T47D (cell line): ENCODE results near the gene TMEM129.
"Not testable (repeated sequence)": the region's sequence is repeated elsewhere in the genome, so short reads cannot be mapped to it uniquely, and the experiment has no call there.

Experiments
- DNase-seq, 2 experiments: peaks; one replicate each; pipeline versions ENCODE4 v3.0.0 to v3.0.0-alpha.2; 2011 to 2012; ENCODE audit warnings: low read depth in 1 of 2, low spot score in 1 of 2
- JUND ChIP-seq: IDR thresholded peaks from 2 replicates; pipeline ENCODE4 v1.6.1; 2012; ENCODE audit warnings: low read depth
- in situ Hi-C: cut with HindIII; loops from 2 replicates; pipeline ENCODE4 v1.10.0; 2016; ENCODE audit warnings: low sequenced_read_pairs, low pct_unique_long_range_greater_than_20kb

The TMEM129 gene

DNA sequence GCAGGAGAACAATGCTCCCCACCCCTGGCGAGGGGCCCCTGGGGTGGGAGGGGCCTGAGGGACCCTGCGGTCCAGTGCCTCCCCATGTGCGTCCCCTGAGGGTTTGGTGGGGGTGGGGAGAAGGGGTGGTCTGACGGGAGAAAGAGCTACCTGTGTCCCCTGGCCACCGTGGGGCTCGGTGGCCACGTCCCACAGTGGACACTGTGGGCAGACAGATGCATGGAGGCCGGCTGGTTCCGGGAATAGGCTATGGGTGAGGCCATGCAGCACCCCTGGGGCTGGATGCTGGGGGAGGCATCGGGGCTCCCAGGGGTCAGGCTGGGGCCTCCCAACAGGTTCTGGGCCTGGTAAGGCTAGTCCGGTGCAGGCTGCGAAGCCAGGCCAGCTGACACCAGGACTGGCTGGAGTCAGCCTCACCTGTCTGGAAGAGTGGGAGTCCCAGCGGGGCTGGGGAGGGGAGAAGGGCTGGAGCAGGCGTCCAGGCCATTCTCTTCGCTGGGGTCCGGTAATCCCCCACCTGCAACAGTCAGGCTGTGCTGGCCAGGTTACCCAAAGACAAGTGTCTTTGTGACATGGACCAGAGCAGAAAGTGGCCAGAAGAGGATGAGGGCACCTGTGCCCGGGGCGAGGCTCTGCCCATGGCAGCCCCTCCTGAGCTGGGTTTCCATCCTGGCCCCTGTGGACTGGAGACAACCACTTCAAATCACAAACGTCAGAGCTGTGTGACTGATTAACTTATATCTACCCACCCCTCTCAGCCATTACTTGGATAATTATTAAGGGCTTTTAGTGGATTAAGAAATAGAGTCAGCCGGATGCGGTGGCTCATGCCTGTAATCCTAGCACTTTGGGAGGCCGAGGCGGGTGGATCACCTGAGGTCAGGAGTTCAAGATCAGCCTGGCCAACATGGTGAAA is 35.6 kb downstream of the TMEM129 start:
- in situ Hi-C loops, result no loop called here
- no peak for DNase-seq
- no peak for TF ChIP-seq JUND

GRCh38 chr4:1684506-1685234 is 36.5 kb downstream of the TMEM129 start:
- in situ Hi-C loops, result no loop called here
- TF ChIP-seq JUND, result no peak
- no peak for DNase-seq

- in situ Hi-C loops, result no loop called here
- peak; percentile 86 to 94 for DNase-seq
- TF ChIP-seq JUND, result no peak
These were observed 37.2 kb downstream of the TMEM129 start, which contains the start of gene FAM53A for GRCh38 chr4:1683736-1684505. FAM53A (minus strand) TSS chr4:1684313; CDS start chr4:1668741, 15,572 bp downstream.

DNA sequence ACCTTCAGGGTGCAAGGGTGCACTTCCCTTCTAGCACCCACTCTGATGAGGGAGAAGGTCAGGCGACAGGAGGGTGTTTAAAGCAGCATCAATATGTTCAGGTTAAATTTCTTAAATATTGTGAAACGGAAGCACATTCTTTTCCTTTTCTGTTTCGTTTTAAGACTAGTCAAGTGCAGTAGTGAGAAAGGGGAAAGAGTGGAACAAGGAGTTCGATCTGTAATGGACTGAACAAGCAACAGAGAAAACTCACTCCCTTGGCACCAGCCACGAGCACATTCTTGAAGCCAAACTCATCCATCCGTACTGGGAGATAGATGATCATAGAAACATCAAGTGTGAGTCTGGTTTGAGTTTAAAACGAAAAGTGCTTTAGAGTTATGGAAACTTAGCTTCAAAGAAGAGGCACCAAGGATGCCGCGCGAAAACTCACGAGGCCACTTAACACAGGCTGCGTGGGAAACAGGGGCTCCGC is 37.8 kb downstream of the TMEM129 start:
- TF ChIP-seq JUND, result no peak
- in situ Hi-C loops, result no loop called here

DNA sequence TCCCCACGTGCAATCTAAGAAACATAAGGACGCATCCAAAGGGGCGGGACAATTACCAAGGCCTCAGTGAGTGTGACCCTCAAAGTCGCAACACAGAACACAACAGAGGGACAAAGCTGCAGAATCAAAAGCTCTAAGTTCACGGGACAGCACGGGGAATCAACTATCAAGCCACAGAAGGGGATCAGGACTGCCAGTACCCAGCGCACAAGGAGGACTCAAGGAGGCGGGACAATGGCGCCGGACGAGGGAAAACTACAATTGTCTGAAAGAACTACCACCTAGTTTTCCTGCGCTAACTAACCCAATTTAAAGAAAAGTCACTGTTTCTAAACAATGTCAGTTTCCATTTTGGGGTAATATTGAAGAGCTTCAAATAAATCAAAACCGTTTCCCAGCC is 38.3 kb downstream of the TMEM129 start:
- no peak for DNase-seq
- TF ChIP-seq JUND, result no peak
- in situ Hi-C loops, result no loop called here

More for the DNA sequence above, 37.8 kb downstream of the TMEM129 start:
- DNase-seq, result peak in 1 of 2 experiments; percentile 34

DNA sequence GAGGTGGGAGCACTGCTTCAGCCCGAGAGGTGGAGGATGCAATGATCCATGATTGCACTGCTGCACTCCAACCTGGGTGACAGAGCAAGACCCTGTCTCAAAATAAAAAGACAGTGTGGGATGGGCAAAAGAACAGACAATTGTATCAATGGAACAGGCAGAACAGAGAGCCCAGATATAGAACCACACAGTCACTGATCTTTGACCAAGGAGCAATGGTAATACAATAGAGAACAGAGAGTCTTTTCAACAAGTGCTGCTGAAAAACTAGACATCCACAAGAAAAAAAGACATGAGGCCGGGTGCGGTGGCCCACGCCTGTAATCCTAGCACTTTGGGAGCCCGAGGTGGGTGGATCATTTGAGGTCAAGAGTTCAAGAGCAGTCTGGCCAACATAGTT is 42.9 kb downstream of the TMEM129 start:
- TF ChIP-seq JUND, result no peak
- in situ Hi-C loops, result no loop called here
- DNase-seq, result no peak

DNA sequence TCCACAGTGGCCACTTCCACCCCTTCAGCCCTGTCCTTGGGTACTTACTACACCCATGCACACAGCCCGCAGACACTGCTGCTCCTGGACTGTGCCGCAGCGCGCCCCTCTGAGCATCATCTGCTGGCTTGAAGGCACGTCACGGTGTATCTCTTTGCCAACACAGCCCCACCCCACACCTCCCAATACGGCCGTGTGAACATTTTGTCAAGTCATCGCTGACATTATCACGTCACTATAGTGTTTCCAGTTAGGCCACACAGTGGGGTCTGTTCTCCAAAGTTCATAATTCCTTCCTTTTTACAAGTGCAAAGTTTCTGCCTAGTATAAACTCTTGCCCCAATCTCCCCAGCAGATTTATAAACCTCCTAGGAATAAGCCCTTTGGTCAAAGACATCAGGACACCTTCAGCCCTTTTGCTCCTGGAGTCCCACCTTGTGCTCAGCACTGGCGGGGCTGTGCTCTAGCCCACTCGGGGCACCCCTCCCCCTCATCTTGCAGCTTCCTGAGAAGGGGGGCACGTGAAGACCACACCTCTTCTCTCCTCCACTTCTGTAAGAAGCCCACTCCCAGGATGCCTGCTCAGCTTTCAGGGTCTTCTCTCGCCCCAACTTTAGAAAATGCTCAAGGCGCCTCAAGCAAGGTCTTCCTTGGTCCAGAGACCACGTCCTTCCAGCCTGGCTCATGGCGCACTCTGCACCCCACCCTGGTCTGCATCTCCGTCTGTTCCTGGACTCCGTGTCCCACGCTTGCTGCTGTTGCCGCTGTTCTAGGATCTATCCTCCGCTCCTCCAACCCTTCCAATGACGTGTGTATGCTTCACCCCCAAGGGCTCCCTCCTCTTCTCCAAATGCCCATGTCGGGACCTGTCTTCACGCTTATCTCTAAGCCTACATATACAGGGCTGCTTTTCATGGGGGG is 44.3 kb downstream of the TMEM129 start:
- TF ChIP-seq JUND, result no peak
- DNase-seq, result no peak
- in situ Hi-C loops, result no loop called here

- in situ Hi-C loops, result no loop called here
- DNase-seq, result no peak
- TF ChIP-seq JUND, result no peak
These were observed 45.4 kb downstream of the TMEM129 start for GRCh38 chr4:1675802-1676137.

DNA sequence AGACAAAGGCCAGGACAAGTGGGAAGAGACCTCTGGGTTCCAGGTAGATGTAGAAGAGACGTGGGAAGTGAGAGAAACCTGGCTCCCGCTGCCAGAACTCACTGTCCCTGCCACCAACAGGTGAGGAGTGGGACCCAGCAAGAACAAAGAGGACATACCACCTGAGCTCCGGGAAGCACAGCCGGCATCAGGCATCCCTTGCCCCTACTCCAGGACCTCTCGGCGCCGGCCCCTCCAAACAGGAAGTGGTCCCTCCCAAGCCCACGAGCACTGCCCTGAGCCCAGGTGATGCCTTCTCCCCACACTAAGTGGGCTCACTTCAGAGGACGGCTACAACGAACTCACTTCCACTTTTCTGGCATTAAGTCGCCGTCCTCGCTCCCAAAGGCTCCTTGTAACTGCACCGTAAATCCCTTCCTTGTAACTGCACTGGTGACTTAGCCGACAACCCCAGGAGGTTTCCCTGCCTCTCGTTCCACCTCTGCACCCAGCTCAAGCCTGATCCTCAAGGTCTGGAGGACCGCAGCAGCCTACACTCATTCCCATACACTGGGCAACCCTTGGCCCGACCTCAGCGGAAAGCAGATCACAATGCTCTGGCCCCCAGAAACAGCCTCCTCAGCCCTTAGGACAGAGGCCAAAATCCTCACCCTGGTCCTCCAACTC is 45.9 kb downstream of the TMEM129 start:
- DNase-seq, result no peak
- no peak for TF ChIP-seq JUND
- in situ Hi-C loops, result no loop called here

DNA sequence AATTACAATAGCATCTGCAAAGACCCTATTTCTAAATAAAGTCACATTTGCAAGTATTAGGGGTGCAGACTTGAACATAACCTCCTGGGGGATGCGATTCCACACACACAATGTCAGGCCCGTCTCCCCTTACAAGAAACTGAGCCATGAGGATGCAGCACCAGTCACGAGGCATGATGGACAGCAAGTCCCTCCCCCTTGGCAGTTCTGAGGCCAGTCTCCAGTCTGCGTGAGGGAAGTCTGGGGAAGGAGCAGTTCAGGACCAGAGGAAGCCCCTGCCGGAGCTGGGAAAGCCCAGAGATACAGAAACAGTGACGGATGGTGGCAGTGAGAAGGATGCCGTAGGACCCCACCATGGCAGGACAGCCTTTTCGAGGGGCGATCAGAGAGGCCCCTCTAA is 46.4 kb downstream of the TMEM129 start:
- no peak for TF ChIP-seq JUND
- no peak for DNase-seq
- in situ Hi-C loops, result no loop called here

DNA sequence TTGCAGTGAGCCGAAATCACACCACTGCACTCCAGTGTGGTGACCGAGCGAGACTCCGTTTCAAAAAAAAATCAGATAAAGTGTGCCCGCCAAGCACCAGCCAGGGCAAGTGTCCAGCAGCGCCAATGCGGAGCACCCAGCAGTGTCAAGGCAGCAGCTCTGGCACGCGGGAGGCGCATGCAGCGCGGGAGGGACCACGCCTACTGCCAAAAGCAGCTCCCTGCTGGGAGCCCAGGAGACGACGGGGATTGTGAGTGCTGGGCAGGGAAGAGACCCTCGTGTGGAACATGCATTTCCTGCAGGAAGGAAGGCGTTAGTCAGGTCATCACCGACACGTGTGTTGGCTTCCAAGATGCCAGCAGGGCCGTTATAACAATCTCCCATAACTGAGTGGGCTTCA is 47.5 kb downstream of the TMEM129 start:
- no peak for DNase-seq
- TF ChIP-seq JUND, result no peak
- in situ Hi-C loops, result no loop called here

DNA sequence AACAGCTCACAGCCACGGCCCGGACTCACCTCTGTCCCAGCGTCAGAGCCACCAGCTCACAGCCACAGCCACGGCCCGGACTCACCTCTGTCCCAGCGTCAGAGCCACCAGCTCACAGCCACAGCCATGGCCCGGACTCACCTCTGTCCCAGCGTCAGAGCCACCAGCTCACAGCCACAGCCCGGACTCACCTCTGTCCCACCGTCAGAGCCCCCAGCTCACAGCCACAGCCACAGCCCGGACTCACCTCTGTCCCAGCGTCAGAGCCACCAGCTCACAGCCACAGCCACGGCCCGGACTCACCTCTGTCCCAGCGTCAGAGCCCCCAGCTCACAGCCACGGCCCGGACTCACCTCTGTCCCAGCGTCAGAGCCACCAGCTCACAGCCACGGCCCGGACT is 50.1 kb downstream of the TMEM129 start:
- DNase-seq, in situ Hi-C loops: not testable (repeated sequence)
